GM18858 (cell line): ENCODE measurements around the gene MSL1.

Source experiments
- ATAC-seq: cut with Tn5 transposase; IDR thresholded peaks from one replicate; pipeline ENCODE4 v1.9.1; 2021; ENCODE audit not compliant: unreplicated experiment

MSL1 gene

DNA sequence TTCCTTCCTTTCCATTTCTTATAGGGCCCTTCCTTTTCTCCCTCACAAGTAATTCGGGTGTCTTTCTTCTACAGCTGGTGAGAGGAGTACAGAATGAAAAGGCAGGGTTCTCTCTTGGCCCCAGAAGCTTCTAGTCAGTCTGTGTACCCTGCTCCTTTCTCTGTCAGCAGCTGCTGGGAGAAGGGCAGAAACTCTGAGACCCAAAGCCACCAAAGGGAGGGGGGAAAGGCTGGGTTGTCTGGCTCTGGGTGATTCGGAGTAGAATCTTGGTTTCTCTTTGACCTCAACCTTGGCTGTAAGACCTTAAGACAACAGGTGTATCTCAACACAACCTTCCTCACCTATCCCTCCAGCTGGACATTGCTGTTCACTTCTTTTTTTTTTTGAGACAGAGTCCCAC lies 18.1 kb upstream of the MSL1 start:
- ATAC-seq = no peak

DNA sequence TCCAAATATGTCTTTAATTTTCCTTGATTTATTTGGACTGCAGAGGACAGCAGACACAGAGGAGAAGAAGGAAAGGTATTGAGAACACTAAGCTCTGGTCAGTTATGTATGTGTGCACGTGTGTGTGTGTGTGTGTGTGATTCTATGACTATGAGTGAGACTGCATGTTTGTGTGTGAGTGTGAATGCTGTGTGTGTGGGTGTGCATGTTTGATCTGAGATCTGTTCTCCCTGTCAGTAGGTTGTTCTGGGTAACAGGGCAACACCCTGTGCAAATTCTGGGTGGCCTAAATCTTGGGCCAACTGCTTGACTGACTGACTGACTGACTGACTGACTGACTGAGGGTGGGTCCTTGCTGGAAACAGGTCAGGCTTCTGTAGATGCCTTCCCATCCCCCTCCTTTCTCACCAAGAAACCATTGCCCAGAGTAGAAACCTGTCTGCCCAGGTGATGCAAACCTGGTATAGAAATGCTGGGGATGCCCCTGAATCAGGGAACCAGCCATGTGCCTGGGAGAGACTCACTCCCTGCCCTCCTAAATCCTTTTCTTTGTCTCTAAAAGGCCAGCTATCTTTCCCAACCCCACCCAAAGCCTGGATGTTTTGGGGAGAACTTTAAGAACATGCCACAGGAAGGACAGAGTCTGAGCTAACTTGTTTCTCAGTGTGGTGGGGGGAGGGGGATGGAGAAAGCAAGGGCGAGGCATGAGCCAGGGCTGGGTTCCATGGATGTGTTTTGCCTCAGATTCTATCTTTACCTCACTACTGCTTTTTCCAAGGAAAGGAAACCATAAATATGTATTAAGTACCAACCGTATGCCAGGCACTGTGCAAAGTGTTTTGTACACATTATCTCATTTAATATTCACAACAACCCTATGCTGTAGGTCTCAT lies 16.9 kb upstream of the MSL1 start:
- no peak for ATAC-seq

GRCh38 chr17:40105861-40106759 lies 15.7 kb upstream of the MSL1 start:
- no peak for ATAC-seq

GRCh38 chr17:40106760-40107521 lies 14.8 kb upstream of the MSL1 start:
- ATAC-seq = no peak

GRCh38 chr17:40107522-40108174 lies 14.1 kb upstream of the MSL1 start:
- ATAC-seq = no peak

DNA sequence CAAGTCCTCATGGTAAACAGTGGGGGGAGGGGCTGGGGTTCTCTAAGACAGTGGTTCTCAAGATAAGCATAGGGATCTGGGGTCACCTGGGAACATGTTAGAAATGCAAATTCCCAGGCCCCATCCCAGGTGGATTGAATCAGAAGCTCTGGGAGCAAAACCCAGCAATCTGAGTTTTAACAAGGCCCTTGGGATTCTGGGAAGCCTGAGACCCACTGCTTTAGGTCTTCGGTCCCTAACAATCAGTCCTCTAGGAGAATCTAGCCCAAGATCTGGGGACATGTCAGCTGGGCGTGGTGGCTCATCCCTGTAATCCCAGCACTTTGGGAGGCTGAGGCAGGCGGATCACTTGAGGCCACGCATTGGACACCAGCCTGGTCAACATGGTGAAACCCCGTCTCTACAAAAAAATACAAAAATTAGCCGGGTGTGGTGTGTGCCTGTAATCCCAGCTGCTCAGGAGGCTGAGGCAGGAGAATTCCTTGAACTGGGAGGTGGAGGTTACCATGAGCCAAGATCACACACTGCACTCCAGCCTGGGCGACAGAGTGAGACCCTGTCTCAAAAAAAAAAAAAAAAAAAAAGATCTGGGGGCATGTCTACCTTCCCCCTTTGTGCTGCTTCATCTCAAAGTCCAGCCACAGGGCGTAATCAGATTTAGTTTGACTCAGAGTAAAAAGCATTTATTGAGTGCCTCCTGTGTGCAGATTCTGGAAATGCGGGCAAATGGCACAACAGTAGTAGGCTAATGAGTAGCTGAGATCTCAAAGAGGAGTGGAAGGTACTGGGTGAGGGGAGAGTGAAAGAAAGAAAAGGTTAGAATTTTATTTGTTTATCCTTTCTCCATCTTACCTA lies 12.6 kb upstream of the MSL1 start:
- no peak for ATAC-seq

GRCh38 chr17:40110026-40110845 lies 11.5 kb upstream of the MSL1 start:
- no peak for ATAC-seq

GRCh38 chr17:40111221-40112128 lies 10.3 kb upstream of the MSL1 start:
- ATAC-seq = peak; percentile 46

- ATAC-seq = no peak
Observed at GRCh38 chr17:40112191-40112711, 9.5 kb upstream of the MSL1 start.

DNA sequence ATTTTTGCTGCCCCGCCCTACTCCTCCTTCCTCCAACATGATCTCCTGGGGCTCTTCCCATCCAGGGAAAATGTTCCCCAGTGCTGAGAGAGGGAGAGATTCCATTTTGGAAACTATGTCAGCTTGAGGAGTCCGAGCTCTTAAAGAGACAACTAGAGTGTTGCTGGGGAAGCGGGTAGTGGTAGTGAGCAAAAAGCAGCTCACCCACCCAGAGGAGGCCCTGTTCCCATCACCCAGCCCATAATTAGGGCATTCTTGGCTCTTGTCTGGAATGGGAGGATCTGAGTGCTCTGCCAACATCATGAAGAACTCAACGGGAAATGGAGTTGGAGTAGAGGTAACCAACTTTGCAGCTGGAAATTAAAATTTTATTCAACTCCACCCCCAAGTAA lies 9.1 kb upstream of the MSL1 start:
- no peak for ATAC-seq

- peak; percentile 67 for ATAC-seq
Observed at GRCh38 chr17:40113110-40113906, 8.5 kb upstream of the MSL1 start.

- ATAC-seq = no peak
Observed at GRCh38 chr17:40113907-40114245, 7.9 kb upstream of the MSL1 start.

DNA sequence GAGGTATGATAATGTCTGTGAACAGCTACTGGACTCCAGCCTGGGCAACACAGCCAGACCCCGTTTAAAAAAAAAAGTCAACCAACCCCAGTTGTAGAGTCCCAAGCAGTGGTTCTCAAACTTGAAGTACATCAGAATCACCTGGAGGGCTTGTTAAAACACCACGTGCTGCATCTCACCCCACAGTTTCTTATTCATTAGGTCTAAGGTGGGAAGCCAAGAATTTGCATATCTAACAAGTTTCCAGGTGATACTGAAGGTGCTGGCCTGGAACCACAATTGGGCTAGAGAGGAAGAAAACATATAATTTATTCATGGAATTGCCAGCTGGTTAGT lies 6.7 kb upstream of the MSL1 start:
- no peak for ATAC-seq

DNA sequence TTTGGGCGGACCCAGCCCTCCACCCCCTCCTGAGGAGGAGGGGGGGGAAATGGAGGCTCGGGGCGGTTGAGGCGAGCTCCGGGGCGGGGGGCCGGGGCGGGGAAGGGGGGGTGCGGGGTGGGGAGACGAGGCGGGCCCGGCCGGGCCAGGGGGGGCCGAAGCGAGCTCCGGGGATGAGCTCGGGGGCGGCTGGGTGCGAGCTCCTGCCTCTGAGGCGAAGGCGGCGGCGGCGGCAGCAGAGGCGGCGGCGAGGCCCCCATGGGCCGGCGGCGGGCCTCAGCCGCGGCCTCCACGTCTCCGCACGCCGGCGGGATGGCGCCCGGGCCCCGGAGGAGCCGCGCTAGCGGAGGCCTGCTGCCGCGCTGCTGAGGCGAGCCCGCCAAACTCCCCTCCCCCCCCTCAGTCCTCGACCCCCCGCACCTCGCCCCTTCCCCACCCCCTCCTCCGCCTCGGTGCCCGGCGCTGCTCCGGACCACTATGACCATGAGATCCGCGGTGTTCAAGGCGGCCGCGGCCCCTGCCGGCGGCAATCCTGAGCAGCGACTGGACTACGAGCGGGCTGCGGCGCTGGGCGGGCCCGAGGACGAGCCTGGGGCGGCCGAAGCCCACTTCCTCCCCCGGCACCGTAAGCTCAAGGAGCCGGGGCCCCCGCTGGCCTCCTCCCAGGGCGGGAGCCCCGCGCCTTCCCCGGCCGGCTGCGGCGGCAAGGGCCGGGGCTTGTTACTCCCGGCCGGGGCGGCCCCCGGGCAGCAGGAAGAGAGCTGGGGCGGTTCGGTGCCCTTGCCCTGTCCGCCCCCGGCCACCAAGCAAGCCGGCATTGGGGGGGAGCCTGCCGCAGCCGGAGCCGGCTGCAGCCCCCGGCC lies 596 bp downstream of the MSL1 start:
- no peak for ATAC-seq

DNA sequence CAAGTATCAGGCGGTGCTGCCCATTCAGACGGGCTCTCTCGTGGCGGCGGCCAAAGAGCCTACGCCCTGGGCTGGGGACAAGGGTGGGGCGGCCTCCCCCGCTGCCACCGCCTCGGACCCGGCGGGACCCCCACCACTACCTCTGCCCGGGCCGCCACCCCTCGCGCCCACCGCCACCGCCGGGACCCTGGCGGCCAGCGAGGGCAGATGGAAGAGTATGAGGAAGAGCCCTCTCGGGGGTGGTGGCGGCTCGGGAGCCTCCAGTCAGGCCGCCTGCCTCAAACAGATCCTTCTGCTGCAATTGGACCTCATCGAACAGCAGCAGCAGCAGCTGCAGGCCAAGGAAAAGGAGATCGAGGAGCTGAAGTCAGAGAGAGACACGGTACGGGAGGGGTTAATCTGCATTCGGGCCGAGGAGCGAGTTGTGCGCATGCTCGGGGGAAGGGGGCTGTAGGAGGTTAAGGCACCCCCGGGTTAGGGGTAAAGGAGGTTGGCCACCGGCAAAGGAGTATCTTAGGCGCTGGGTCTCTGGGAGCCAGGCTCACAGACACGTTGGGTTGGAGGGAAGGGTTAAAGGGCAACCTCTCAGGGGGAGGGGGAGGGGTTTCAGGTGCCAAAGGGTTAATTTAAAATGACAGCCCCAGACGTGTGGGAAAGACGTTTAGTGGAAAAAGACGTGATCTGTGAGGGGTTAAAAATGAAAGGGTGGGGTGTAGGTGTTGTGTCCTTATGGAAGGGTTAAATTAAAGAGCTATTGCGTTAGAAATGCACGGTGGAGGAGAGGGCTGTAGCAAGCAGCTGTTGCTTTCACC lies 1.4 kb downstream of the MSL1 start:
- ATAC-seq = no peak

DNA sequence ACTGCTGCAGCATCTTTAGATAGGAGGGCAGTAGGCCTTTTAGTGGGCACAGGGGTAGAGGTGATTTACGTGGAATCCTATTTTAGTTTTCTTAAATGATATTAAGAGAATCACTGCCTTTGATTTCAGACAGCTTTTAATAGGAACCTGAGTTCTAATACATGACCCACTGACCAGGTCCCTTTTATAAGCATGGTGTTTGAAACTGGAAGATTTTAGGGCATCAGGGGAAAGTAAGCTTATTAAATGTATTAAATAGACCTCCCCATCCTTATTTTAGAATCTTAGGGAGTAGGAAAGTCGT lies 2.0 kb downstream of the MSL1 start:
- no peak for ATAC-seq
